ENCODE measurements around the gene FARS2.

The FARS2 gene

DNA sequence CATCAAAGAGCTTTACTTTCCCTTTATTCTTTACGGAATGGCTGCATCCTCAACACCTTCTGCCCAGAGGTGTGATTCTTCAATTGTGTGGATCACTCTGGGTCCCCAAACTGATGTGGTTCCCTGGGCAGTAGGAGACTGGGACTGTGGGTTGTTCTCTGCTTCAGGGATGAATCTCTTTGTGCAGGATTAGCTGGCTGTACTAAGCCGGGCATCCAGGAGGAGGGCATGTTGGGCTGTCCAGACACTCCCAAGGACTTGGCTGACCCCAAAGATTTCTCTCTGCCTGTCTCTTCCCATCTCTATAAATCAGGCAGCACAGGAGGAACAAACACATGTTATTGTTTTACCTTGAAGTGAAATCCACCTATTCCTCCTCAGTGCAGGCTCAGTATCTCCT, 15.3 kb downstream of the FARS2 start:
- Histone ChIP-seq H3K27ac (ENCODE audit: low read length) (no peak overlapping the region), H3K9me3 (ENCODE audit: control insufficient read depth, low read depth, low read length) (no peaks in the 10 kb centered on the region), H3K36me3 (ENCODE audit: control insufficient read depth, low read depth, low read length) (no peaks in the 10 kb centered on the region), H3K9ac (ENCODE audit: low read length) (no peak overlapping the region), H3K4me1 (ENCODE audit: control insufficient read depth, low read depth, low read length) (peaks cover 10% of the 10 kb centered on the region), H3K4me3 (ENCODE audit: low read length) (no peak overlapping the region), H3K27me3 (ENCODE audit: control insufficient read depth, insufficient read depth, low read length) (no peaks in the 10 kb centered on the region)

DNA sequence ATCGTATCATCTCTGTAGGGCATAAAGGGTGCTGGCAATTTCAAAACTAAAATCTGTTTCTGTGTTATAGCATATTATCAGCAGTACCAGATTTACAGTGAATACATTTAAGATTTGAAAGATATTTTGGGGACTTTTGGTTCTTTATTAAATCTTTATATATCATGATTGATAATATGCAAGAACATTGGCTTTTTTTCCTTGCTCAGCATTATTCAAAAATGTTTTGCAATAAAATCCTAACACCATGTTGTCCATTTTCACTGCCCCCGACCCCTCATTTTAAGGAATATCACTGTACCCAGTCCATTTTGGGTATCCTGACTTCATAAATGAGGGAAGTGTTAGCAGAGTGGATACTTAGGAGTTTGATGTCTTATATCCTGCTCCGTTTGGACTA, 16.3 kb downstream of the FARS2 start:
- no peaks in the 10 kb centered on the region for H3K9me3 ChIP-seq (ENCODE audit: control insufficient read depth, low read depth, low read length)

GRCh38 chr6:5278047-5278446, 16.7 kb downstream of the FARS2 start:
- no peak overlapping the region for H3K27ac ChIP-seq (ENCODE audit: low read length)
- H3K4me1 ChIP-seq (ENCODE audit: control insufficient read depth, low read depth, low read length) = peaks cover 10% of the 10 kb centered on the region
- no peaks in the 10 kb centered on the region for H3K9me3 ChIP-seq (ENCODE audit: control insufficient read depth, low read depth, low read length)
- H3K27me3 ChIP-seq (ENCODE audit: control insufficient read depth, insufficient read depth, low read length) = no peaks in the 10 kb centered on the region
- H3K4me3 ChIP-seq (ENCODE audit: low read length) = no peak overlapping the region
- H3K36me3 ChIP-seq (ENCODE audit: control insufficient read depth, low read depth, low read length) = no peaks in the 10 kb centered on the region
- H3K9ac ChIP-seq (ENCODE audit: low read length) = peak overlapping the region; percentile 2

More for the DNA sequence above, 16.3 kb downstream of the FARS2 start:
- no peaks in the 10 kb centered on the region for H3K36me3 ChIP-seq (ENCODE audit: control insufficient read depth, low read depth, low read length)
- peaks cover 10% of the 10 kb centered on the region for H3K4me1 ChIP-seq (ENCODE audit: control insufficient read depth, low read depth, low read length)
- no peak overlapping the region for H3K27ac ChIP-seq (ENCODE audit: low read length)
- H3K9ac ChIP-seq (ENCODE audit: low read length) = peak overlapping the region; percentile 2
- no peak overlapping the region for H3K4me3 ChIP-seq (ENCODE audit: low read length)
- H3K27me3 ChIP-seq (ENCODE audit: control insufficient read depth, insufficient read depth, low read length) = no peaks in the 10 kb centered on the region

DNA sequence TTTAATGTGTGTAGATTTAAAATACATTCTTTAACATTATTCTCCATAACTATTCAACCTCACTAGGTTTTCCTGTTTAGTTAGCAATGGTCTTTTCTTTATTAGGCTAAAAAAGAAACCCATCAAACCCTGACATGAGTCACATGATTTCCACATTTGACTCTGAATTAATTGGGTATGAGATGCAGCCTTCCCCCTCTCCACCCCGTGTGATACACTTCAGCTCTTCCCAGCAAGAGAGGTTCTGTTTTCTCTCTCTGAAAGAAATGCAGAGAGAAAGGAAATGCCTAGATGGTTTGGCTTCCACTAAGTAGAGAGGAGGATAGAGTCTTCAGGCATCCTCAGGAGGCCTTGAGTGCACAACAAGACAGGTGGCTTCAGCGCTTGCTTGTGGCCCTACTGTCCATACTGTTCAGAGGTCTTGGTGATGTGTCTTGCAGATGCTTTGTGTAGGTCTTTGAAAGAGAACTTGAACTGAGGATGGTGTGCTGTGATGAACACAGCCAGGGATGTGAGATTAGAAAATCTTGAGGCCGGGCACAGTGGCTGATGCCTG, 17.3 kb downstream of the FARS2 start:
- Histone ChIP-seq H3K27me3 (ENCODE audit: control insufficient read depth, insufficient read depth, low read length) (no peaks in the 10 kb centered on the region), H3K27ac (ENCODE audit: low read length) (no peak overlapping the region), H3K4me1 (ENCODE audit: control insufficient read depth, low read depth, low read length) (peaks cover 10% of the 10 kb centered on the region), H3K9me3 (ENCODE audit: control insufficient read depth, low read depth, low read length) (no peaks in the 10 kb centered on the region), H3K4me3 (ENCODE audit: low read length) (no peak overlapping the region), H3K9ac (ENCODE audit: low read length) (no peak overlapping the region), H3K36me3 (ENCODE audit: control insufficient read depth, low read depth, low read length) (no peaks in the 10 kb centered on the region)

DNA sequence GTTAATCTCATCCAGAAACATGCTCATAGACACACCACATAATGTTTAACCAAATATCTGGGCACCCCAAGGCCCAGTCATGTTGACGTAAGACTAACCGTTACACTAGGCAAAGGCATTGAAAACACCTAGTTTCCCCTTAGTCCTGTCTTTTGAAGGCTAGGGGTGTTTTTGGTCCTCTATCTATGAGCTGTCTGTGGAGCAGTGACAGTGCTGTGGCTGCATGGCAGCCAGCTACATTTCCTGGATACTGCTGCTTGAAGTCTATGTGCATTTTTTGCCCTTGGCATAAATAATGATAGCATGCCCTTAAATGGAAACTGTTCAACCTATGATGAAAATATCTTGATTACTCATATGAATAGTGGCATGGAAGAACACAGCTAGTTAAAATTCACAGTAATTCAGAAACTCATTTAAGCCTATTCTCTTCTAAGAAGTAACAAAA, 18.6 kb downstream of the FARS2 start:
- no peaks in the 10 kb centered on the region for H3K9me3 ChIP-seq (ENCODE audit: control insufficient read depth, low read depth, low read length)
- H3K36me3 ChIP-seq (ENCODE audit: control insufficient read depth, low read depth, low read length) = no peaks in the 10 kb centered on the region
- peaks cover 10% of the 10 kb centered on the region for H3K4me1 ChIP-seq (ENCODE audit: control insufficient read depth, low read depth, low read length)
- H3K9ac ChIP-seq (ENCODE audit: low read length) = no peak overlapping the region
- no peak overlapping the region for H3K4me3 ChIP-seq (ENCODE audit: low read length)
- H3K27ac ChIP-seq (ENCODE audit: low read length) = no peak overlapping the region
- no peaks in the 10 kb centered on the region for H3K27me3 ChIP-seq (ENCODE audit: control insufficient read depth, insufficient read depth, low read length)

DNA sequence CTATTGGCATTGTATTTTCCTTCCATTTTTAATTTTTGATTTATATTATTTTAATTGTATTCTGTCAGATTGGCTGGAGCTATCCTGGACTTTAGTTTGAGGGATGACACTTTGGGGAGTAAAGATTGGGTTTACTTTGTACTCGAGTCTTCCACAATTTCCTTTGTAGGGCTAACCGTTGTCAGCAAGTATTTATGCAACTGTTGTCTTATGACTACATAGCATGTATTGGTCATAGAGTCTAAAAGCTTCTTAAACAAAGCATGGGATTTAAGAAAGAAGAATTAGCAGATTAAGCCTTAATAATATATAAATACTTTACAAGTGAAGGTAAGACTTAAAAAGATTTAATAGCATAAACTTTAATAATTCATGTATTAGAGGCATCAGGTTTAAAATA, 19.6 kb downstream of the FARS2 start:
- H3K4me3 ChIP-seq (ENCODE audit: low read length) = no peak overlapping the region
- no peaks in the 10 kb centered on the region for H3K9me3 ChIP-seq (ENCODE audit: control insufficient read depth, low read depth, low read length)
- H3K27me3 ChIP-seq (ENCODE audit: control insufficient read depth, insufficient read depth, low read length) = no peaks in the 10 kb centered on the region
- no peaks in the 10 kb centered on the region for H3K36me3 ChIP-seq (ENCODE audit: control insufficient read depth, low read depth, low read length)
- H3K27ac ChIP-seq (ENCODE audit: low read length) = no peak overlapping the region
- H3K9ac ChIP-seq (ENCODE audit: low read length) = no peak overlapping the region
- H3K4me1 ChIP-seq (ENCODE audit: control insufficient read depth, low read depth, low read length) = peaks cover 10% of the 10 kb centered on the region

DNA sequence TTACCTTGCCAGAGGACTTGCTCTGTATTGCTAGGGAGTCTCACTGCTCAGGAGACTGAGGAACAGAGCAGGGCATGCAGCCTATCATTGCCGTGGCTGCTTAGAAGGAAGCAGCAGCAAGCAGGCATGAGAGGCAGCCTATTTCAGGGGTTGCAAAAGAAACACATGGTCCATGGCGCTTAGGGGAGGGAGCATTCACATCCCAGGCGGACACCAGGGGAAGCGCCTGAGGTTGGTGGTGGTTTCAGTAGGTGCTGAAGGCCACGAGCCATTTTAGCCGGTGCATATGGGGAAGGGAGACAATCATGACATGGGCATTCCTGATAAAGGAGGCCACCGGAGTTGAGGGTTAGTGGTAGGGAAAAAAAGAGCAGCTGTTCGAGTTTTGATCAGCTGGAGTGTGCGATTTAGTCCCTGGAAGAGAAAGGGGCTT, 20.9 kb downstream of the FARS2 start:
- Histone ChIP-seq H3K9ac (ENCODE audit: low read length) (no peak overlapping the region), H3K4me3 (ENCODE audit: low read length) (no peak overlapping the region), H3K27ac (ENCODE audit: low read length) (no peak overlapping the region), H3K27me3 (ENCODE audit: control insufficient read depth, insufficient read depth, low read length) (no peaks in the 10 kb centered on the region), H3K4me1 (ENCODE audit: control insufficient read depth, low read depth, low read length) (peaks cover 4% of the 10 kb centered on the region), H3K9me3 (ENCODE audit: control insufficient read depth, low read depth, low read length) (no peaks in the 10 kb centered on the region), H3K36me3 (ENCODE audit: control insufficient read depth, low read depth, low read length) (no peaks in the 10 kb centered on the region)

DNA sequence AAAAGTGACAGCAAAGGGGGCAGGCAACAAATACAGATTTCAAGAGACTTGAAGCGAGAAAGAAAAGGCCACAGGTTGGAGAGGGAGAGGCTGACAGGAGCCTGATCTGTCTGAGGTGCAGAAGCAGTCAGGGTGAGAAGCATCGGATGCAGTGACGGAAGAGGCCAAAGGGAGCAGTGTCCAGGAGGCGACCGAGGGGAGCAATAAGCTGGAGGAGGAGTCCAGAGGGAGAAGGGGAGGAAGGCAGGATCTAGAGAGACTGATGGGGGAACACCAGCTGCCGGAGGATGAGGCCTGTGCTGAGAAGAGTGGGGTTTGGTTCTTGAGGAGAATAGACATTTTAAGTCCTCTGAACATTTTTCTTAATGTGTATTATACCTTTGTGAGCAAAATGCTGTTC, 23.8 kb downstream of the FARS2 start:
- Histone ChIP-seq H3K9ac (ENCODE audit: low read length) (no peak overlapping the region), H3K4me1 (ENCODE audit: control insufficient read depth, low read depth, low read length) (no peaks in the 10 kb centered on the region), H3K4me3 (ENCODE audit: low read length) (no peak overlapping the region), H3K36me3 (ENCODE audit: control insufficient read depth, low read depth, low read length) (no peaks in the 10 kb centered on the region), H3K27me3 (ENCODE audit: control insufficient read depth, insufficient read depth, low read length) (no peaks in the 10 kb centered on the region), H3K9me3 (ENCODE audit: control insufficient read depth, low read depth, low read length) (no peaks in the 10 kb centered on the region), H3K27ac (ENCODE audit: low read length) (no peak overlapping the region)

GRCh38 chr6:5285526-5285925, 24.2 kb downstream of the FARS2 start:
- no peaks in the 10 kb centered on the region for H3K36me3 ChIP-seq (ENCODE audit: control insufficient read depth, low read depth, low read length)
- H3K27me3 ChIP-seq (ENCODE audit: control insufficient read depth, insufficient read depth, low read length) = no peaks in the 10 kb centered on the region
- H3K27ac ChIP-seq (ENCODE audit: low read length) = no peak overlapping the region
- H3K9me3 ChIP-seq (ENCODE audit: control insufficient read depth, low read depth, low read length) = no peaks in the 10 kb centered on the region
- no peak overlapping the region for H3K9ac ChIP-seq (ENCODE audit: low read length)
- H3K4me3 ChIP-seq (ENCODE audit: low read length) = no peak overlapping the region
- no peaks in the 10 kb centered on the region for H3K4me1 ChIP-seq (ENCODE audit: control insufficient read depth, low read depth, low read length)

GRCh38 chr6:5286780-5287179, 25.5 kb downstream of the FARS2 start:
- Histone ChIP-seq H3K27me3 (ENCODE audit: control insufficient read depth, insufficient read depth, low read length) (no peaks in the 10 kb centered on the region), H3K9ac (ENCODE audit: low read length) (no peak overlapping the region), H3K36me3 (ENCODE audit: control insufficient read depth, low read depth, low read length) (no peaks in the 10 kb centered on the region), H3K9me3 (ENCODE audit: control insufficient read depth, low read depth, low read length) (no peaks in the 10 kb centered on the region), H3K27ac (ENCODE audit: low read length) (no peak overlapping the region), H3K4me1 (ENCODE audit: control insufficient read depth, low read depth, low read length) (no peaks in the 10 kb centered on the region), H3K4me3 (ENCODE audit: low read length) (no peak overlapping the region)

GRCh38 chr6:5287205-5287965, 26.1 kb downstream of the FARS2 start:
- Histone ChIP-seq H3K36me3 (ENCODE audit: control insufficient read depth, low read depth, low read length) (no peaks in the 10 kb centered on the region), H3K4me1 (ENCODE audit: control insufficient read depth, low read depth, low read length) (no peaks in the 10 kb centered on the region), H3K27ac (ENCODE audit: low read length) (no peak overlapping the region), H3K9ac (ENCODE audit: low read length) (no peak overlapping the region), H3K27me3 (ENCODE audit: control insufficient read depth, insufficient read depth, low read length) (no peaks in the 10 kb centered on the region), H3K9me3 (ENCODE audit: control insufficient read depth, low read depth, low read length) (no peaks in the 10 kb centered on the region), H3K4me3 (ENCODE audit: low read length) (no peak overlapping the region)

DNA sequence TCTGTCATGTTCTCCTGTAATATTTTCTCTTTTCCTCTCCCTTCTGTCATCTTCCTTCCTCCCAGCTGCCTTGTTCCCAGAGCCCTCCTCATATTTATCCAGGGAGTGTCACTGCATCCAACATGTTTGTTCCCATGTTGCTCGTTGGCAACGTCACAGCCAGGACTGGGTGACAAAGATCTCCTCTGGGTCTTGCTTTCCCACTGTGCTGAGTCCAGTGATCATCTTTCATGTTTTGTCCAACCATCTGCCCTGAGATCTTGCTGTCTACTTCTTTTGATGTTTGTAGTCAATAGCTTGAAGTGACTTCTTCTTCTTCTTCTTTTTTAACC, 26.6 kb downstream of the FARS2 start:
- no peaks in the 10 kb centered on the region for H3K9me3 ChIP-seq (ENCODE audit: control insufficient read depth, low read depth, low read length)
- no peaks in the 10 kb centered on the region for H3K36me3 ChIP-seq (ENCODE audit: control insufficient read depth, low read depth, low read length)
- H3K4me3 ChIP-seq (ENCODE audit: low read length) = no peak overlapping the region
- H3K27ac ChIP-seq (ENCODE audit: low read length) = no peak overlapping the region
- no peak overlapping the region for H3K9ac ChIP-seq (ENCODE audit: low read length)
- H3K4me1 ChIP-seq (ENCODE audit: control insufficient read depth, low read depth, low read length) = no peaks in the 10 kb centered on the region
- H3K27me3 ChIP-seq (ENCODE audit: control insufficient read depth, insufficient read depth, low read length) = no peaks in the 10 kb centered on the region
